Stomach (tissue), 9 donors: ENCODE measurements around the gene OTOG. TPM values are rescaled to one million over a fixed set of nuclear protein-coding genes. Genes with fewer than 3 reads are reported as not detected.

Experiments used
- DNase-seq, 2 donors: peaks; one replicate each; pipeline versions ENCODE4 v3.0.0 to v3.0.0-alpha.2; 2013 to 2019
- H3K27ac ChIP-seq, 5 donors: fragments of 200-600 bp in 4 of 5; sonication (generic) in 4 of 5; one replicate each; pipeline ENCODE4 v1.5.1; 2013 to 2019; ENCODE audit warnings: mild to moderate bottlenecking in 1 of 5, moderate library complexity in 1 of 5
- H3K27me3 ChIP-seq, 3 donors: fragments of 200-600 bp; sonication (generic); one replicate each; pipeline ENCODE4 v1.5.1; 2017 to 2019; ENCODE audit warnings: mixed run types in 1 of 3
- H3K36me3 ChIP-seq, 4 donors: fragments of 200-600 bp; sonication (generic); 1 replicate in 3 of 4; 2 replicates in 1 of 4; pipeline ENCODE4 v1.5.1; 2016 to 2019
- H3K4me1 ChIP-seq, 4 donors: fragments of 200-600 bp; sonication (generic); one replicate each; pipeline ENCODE4 v1.5.1; 2016 to 2019
- H3K4me3 ChIP-seq, 4 donors: fragments of 200-600 bp; sonication (generic) in 3 of 4; one replicate each; pipeline ENCODE4 v1.5.1; 2016 to 2019; ENCODE audit warnings: mild to moderate bottlenecking in 1 of 4
- H3K9me3 ChIP-seq, 4 donors: fragments of 200-600 bp; sonication (generic); one replicate each; pipeline ENCODE4 v1.5.1; 2016 to 2019
- CTCF ChIP-seq, 7 experiments: fragments of 450-650 bp in 4 of 7; fragments of 200-600 bp in 3 of 7; sonication (generic) in 3 of 7; IDR thresholded peaks; one replicate each; pipeline ENCODE4 v1.5.1; 2016 to 2019; ENCODE audit warnings: antibody characterized with exemption in 7 of 7, control low read depth in 2 of 7, mild to moderate bottlenecking in 1 of 7
- EP300 ChIP-seq: sonication (generic); formaldehyde crosslinking; IDR thresholded peaks from one replicate; pipeline ENCODE4 v1.6.1; 2017; ENCODE audit warnings: antibody characterized with exemption
- POLR2A ChIP-seq, 4 donors: fragments of 450-650 bp; IDR thresholded peaks; one replicate each; pipeline ENCODE4 v1.6.1; 2016; ENCODE audit warnings: antibody characterized with exemption in 4 of 4, control low read depth in 2 of 4, mild to moderate bottlenecking in 1 of 4, moderate library complexity in 1 of 4
- POLR2AphosphoS5 ChIP-seq, 3 donors: sonication (generic); formaldehyde crosslinking; IDR thresholded peaks; one replicate each; pipeline ENCODE4 v1.6.1; 2016; ENCODE audit warnings: antibody characterized with exemption in 3 of 3
- WGBS, 5 donors: extraction: QIAGEN DNeasy Blood & Tissue Kit in 3 of 5; methylation state at CpG; one replicate each; pipeline versions ENCODE4 v1.1.5 to v1.1.7; 2013 to 2018; 5-methylcytosine and 5-hydroxymethylcytosine counted together
- intact Hi-C: fragments of 100-400 bp; cut with DNase I; formaldehyde crosslinking; loops from one replicate; pipeline ENCODE4 v1.15.1; 2023; ENCODE audit warnings: low total_unique reads
- polyA plus RNA-seq, 3 donors: library from polyadenylated mRNA; stranded (reverse); fragments of 200-250 nt; gene quantifications; one replicate each; pipeline ENCODE4 v1.2.3, GENCODE V29; 2013
- total RNA-seq, 5 donors: library from RNA; depleted of rRNA; stranded (reverse); fragments of >200 nt; gene quantifications; one replicate each; pipeline versions ENCODE4 v1.1.0 to v1.2.3, GENCODE V29; 2014 to 2016
- donor health status: healthy with polysubstance abuse.
- donor health status: Bipolar disorder and iron deficiency.
- donor health status: healthy.

Gene OTOG
- total and polyA plus RNA-seq, 8 donors, result not detected

GRCh38 chr11:17580271-17580670 is 33.2 kb downstream of the OTOG start:
- no peaks in the 10 kb centered on the region for H3K9me3 ChIP-seq
- 27 to 59% (median 41%) methylated on average over 1 of the region's 1 CpG for WGBS, 5 donors
- H3K27ac ChIP-seq, result no peak overlapping the region
- no peak overlapping the region for H3K4me3 ChIP-seq
- peak in 1 of 2 donors; percentile 1 for DNase-seq
- no peaks in the 10 kb centered on the region for H3K4me1 ChIP-seq
- H3K36me3 ChIP-seq, result no peaks in the 10 kb centered on the region
- peaks cover 0 to under 1% (median 0%) of the 10 kb centered on the region in 3 donors for H3K27me3 ChIP-seq
- intact Hi-C loops, result no loop called here
- TF ChIP-seq EP300 (no peak), POLR2A (IDR thresholded peaks at IDR 0.05) (no peak), CTCF (IDR thresholded peaks at IDR 0.05) (no peak), POLR2AphosphoS5 (IDR thresholded peaks at IDR 0.05) (no peak)

GRCh38 chr11:17581036-17581731 is 34.1 kb downstream of the OTOG start:
- intact Hi-C loops, result no loop called here
- Histone ChIP-seq H3K27ac (no peak overlapping the region), H3K36me3 (no peaks in the 10 kb centered on the region), H3K27me3 (no peaks in the 10 kb centered on the region), H3K4me1 (no peaks in the 10 kb centered on the region), H3K4me3 (no peak overlapping the region), H3K9me3 (no peaks in the 10 kb centered on the region)
- TF ChIP-seq EP300 (no peak), POLR2AphosphoS5 (IDR thresholded peaks at IDR 0.05) (no peak), POLR2A (IDR thresholded peaks at IDR 0.05) (no peak), CTCF (IDR thresholded peaks at IDR 0.05) (no peak)
- 68 to 77% (median 75%) methylated on average over 6 of the region's 6 CpGs for WGBS, 5 donors
- DNase-seq, result peak in 1 of 2 donors; percentile 5

- Histone ChIP-seq H3K9me3 (no peaks in the 10 kb centered on the region), H3K4me3 (no peak overlapping the region), H3K27ac (no peak overlapping the region), H3K4me1 (no peaks in the 10 kb centered on the region), H3K36me3 (no peaks in the 10 kb centered on the region), H3K27me3 (no peaks in the 10 kb centered on the region)
- peak in 1 of 2 donors; percentile 13 for DNase-seq
- 88 to 93% (median 90%) methylated on average over 4 of the region's 4 CpGs for WGBS, 5 donors
- intact Hi-C loops, result no loop called here
- TF ChIP-seq CTCF (IDR thresholded peaks at IDR 0.05) (no peak), POLR2AphosphoS5 (IDR thresholded peaks at IDR 0.05) (no peak), POLR2A (IDR thresholded peaks at IDR 0.05) (no peak), EP300 (no peak)
Measured at GRCh38 chr11:17581732-17582053, 34.6 kb downstream of the OTOG start.

- H3K9me3 ChIP-seq, result no peaks in the 10 kb centered on the region
- TF ChIP-seq CTCF (IDR thresholded peaks at IDR 0.05) (no peak), EP300 (no peak), POLR2A (IDR thresholded peaks at IDR 0.05) (no peak), POLR2AphosphoS5 (IDR thresholded peaks at IDR 0.05) (no peak)
- H3K4me3 ChIP-seq, result no peak overlapping the region
- no peak overlapping the region for H3K27ac ChIP-seq
- H3K36me3 ChIP-seq, result no peaks in the 10 kb centered on the region
- H3K4me1 ChIP-seq, result no peaks in the 10 kb centered on the region
- peaks cover 0 to 1% (median 0%) of the 10 kb centered on the region in 3 donors for H3K27me3 ChIP-seq
- DNase-seq, result no peak
- WGBS, 5 donors, result 74 to 87% (median 81%) methylated on average over 3 to 6 of the region's 6 CpGs
- intact Hi-C loops, result no loop called here
Measured at GRCh38 chr11:17585911-17586695, 39.0 kb downstream of the OTOG start.
